Myocyte (in vitro differentiated cells): ENCODE data around the gene LRRC8C. TPM values are rescaled to one million over a fixed set of nuclear protein-coding genes. Genes with fewer than 3 reads are reported as not detected.
A peak's percentile ranks its signal among the peaks of the same experiment; 100 is the strongest.

Experiments
- DNase-seq: peaks from one replicate; pipeline ENCODE4 v3.0.0-alpha.2; 2012; ENCODE audit warnings: low read depth
- total RNA-seq: library from RNA; depleted of rRNA; stranded (reverse); fragments of >200 nt; gene quantifications from 2 replicates; pipeline ENCODE4 v1.2.3, GENCODE V29; 2014

The LRRC8C gene
- total RNA-seq, 1 donor from 2014 or later, result 1.8 TPM

GRCh38 chr1:89633248-89633799 is 404 bp downstream of the LRRC8C start:
- DNase-seq, result peak; percentile 62

- no peak for DNase-seq
Measured at GRCh38 chr1:89633800-89634625, 1.1 kb downstream of the LRRC8C start.

DNA sequence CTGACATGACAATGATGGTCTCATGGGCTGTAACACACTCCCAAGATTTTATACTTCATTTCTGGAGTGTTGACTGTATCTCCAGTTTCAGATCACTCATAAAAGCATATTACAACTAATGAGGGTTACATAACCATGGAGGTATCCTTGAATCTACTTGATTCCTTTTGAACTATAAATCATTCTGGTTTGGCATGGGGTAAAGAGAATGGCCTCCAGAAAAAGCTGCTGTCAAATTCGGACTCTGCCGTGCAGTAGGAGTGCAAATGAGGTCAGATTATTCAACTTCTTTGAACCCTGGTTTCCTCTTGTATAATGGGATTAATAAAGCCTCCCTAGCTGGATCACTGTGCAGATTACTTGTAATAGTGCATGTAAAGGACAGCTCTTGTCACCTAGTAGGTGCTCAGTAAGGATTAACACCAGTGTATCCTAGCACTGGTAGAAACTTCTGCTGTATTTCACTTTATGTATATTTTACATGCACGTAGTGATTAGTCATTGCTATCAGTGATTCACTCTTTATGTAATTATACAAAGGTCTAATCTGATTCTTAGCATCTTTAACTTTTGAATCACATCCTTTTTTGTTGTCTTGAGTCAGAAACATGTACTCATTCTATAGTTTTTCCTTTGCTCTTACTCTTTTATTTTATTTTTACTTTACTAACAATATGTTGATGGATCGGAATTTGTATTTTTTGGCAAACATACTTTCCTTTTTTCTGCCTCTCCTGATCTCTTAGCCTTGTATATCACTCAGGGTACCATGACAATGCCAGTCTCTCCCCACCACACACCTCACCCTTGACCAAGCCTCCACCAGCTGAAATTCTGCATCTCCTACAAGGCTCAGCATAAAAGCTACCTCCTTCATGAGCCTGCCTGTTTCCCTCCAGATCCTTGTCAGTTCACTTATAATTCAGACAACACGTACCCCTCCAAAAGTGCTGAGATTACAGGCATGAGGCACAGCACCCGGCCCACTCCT is 3.2 kb downstream of the LRRC8C start:
- no peak for DNase-seq

DNA sequence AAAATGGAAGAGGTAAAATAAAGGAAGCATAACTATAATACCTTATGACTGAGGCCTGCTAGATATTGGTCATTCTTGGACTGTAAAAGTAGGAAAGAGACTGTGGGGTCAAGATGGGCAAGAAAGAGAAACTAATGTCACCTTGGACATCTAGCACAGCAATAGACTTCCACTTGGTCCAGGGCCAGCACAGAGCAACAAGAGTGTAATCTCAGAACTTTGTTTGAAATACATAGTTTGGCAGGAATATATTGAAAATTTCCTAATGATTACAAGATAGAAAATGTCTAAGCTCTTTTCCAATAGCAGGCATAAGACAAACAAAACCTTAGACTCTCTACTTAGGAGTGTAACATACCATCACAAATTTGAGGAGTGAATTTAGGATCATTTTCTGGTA is 4.6 kb downstream of the LRRC8C start:
- no peak for DNase-seq

DNA sequence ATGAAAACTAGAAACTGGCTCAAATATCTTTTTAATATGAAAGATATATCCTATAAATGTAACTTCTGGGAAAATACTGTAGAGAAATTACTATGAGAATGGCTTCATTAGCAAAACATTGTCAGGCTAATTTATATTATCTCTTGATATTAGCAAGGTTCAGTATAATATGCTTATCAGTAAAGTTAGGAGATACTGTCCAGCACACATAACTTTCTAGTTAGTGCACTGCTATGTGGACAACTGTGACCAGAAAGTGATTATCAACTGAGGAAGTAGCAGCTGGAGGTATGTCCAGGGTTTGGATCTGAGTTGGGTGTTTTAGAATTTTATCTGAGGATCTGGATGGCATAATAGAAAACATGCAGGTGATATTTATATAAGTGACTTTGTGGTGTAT is 7.5 kb downstream of the LRRC8C start:
- peak; percentile 35 for DNase-seq

- DNase-seq, result no peak
Measured at GRCh38 chr1:89641781-89642180, 8.9 kb downstream of the LRRC8C start.

- DNase-seq, result no peak
Measured at GRCh38 chr1:89643577-89643976, 10.7 kb downstream of the LRRC8C start.

- DNase-seq, result no peak
Measured at GRCh38 chr1:89644119-89644814, 11.3 kb downstream of the LRRC8C start.

GRCh38 chr1:89646259-89646658 is 13.3 kb downstream of the LRRC8C start:
- no peak for DNase-seq

GRCh38 chr1:89649783-89650182 is 16.9 kb downstream of the LRRC8C start:
- no peak for DNase-seq

- DNase-seq, result no peak
Measured at GRCh38 chr1:89652373-89652772, 19.5 kb downstream of the LRRC8C start.

- DNase-seq, result no peak
Measured at GRCh38 chr1:89657886-89658285, 25.0 kb downstream of the LRRC8C start.

- no peak for DNase-seq
Measured at GRCh38 chr1:89659322-89660081, 26.6 kb downstream of the LRRC8C start.

DNA sequence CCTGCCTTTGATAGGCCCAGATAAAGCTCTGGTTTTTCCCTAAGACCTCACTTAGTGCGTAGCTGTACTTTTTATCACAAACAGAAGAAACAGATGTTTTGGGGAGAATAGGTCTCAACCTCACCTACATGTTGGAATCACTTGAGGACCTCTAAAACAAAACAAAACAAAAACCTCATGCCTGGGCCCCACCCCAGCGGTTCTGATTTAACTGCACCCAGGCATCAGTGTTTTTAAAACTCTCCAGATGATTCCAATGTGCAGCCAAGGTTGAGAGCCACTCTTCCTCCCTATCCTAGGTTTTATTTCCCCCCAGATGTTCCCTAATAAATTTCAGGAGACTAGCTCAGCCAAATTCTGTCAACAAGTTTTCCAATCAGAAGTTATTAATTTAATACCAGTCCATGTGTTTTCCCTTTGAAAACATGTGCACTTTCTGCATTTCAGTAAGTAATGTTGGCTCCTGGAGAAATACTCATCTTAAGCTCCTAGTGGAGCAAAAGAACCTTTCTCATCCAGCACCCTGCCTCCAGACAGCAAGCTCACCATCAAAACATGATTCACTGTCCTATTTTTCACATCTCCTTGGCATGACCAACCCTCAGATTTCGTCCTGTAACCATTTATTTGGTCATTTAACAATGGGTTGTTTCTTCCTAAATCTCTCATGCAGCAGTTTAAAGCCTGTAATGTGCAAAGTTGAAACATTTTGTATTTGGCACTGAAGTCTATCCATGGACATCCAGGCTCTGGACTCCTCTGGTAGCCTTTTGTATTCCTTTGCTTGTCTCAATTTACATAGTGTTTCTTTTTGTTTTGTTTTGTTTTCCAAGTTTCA is 27.5 kb downstream of the LRRC8C start:
- no peak for DNase-seq

DNA sequence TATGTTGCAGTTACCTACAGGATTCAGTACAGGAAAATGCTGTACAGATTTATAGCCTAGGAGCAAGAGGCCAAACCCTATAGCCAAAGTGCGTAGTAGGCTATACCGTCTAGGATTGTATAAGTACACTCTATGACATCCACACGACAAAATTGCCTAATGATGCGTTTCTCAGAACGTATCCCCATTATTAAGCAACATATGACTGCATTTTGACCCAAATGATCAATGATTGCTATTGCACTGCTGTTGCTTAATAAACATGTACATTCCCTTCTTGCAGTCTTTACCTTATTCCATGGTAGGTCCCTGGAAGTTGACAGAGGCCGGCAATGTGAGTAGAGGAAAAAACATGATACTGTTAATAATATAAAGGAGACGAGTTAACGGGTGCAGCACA is 33.0 kb downstream of the LRRC8C start:
- DNase-seq, result no peak

GRCh38 chr1:89666640-89667039 is 33.7 kb downstream of the LRRC8C start:
- DNase-seq, result no peak

- DNase-seq, result no peak
Measured at GRCh38 chr1:89667691-89668090, 34.8 kb downstream of the LRRC8C start.

GRCh38 chr1:89668961-89669360 is 36.0 kb downstream of the LRRC8C start:
- DNase-seq, result no peak

DNA sequence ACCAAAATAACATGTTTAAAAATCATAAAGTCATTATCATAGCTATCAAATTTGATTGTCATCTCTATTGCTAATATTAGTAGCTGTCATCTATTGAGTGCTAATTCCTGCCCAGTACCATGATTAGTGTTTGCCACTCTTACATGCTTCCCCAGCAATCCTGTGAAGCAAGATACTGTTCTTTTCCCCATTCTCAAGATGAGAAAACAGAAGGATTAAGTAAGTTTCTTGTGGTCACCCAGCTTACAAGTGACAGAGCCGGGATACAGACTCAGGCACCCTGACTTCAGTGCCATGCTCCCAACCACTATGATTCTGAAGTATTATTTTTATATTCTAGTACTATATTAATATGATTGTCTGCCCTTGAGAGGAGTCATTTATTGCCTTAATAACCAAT is 36.5 kb downstream of the LRRC8C start:
- DNase-seq, result no peak

GRCh38 chr1:89670163-89670562 is 37.2 kb downstream of the LRRC8C start:
- DNase-seq, result no peak
